HCT116 (cell line): Measurements from ENCODE around the gene SCAANT1. TPM values are rescaled to one million over a fixed set of nuclear protein-coding genes. Genes with fewer than 3 reads are reported as not detected.

Experiments
- ATAC-seq: fragments of 200-7000 bp; cut with Tn5 transposase; 2 replicates; pipeline ENCODE4 v1.9.1; 2020; ENCODE audit warnings: mild to moderate bottlenecking, moderate library complexity
- BruUV-seq: library from RNA; stranded (reverse); fragments of 400-500 nt; replicated peaks from 2 replicates; lab custom pipeline; 2021; lab: Mats Ljungman, UMichigan
- CTCF ChIA-PET: fragments of 300-600 bp; sonication (Branson Sonifier 250); formaldehyde crosslinking; loops from one replicate; lab custom pipeline; 2021; ENCODE audit warnings: antibody characterized with exemption; lab: Charles Lee
- POLR2A ChIA-PET: fragments of 300-600, 350-600 bp; sonication (Branson Sonifier 250); formaldehyde crosslinking; loops from one replicate; lab custom pipeline; 2021; ENCODE audit warnings: antibody characterized with exemption; lab: Charles Lee
- RAD21 ChIA-PET, 2 experiments: fragments of 300-600 bp; sonication (Branson Sonifier 250); formaldehyde crosslinking; loops; one replicate each; lab custom pipeline; 2023; ENCODE audit warnings: low total read pairs in 2 of 2; ENCODE audit not compliant: uncharacterized antibody in 2 of 2, unreplicated experiment in 2 of 2, low non-redundant PET in 1 of 2; lab: Charles Lee
- DNase-seq: peaks from one replicate; pipeline ENCODE4 v3.0.0-alpha.2; 2010; ENCODE audit warnings: low read depth, low spot score
- H2AFZ ChIP-seq: fragments of 200-600 bp; shearing (Covaris generic), sonication (generic); 2 replicates; pipeline ENCODE4 v1.6.1; 2017; ENCODE audit warnings: low read depth, mixed run types, mixed read lengths, antibody characterized with exemption, low read length; ENCODE audit not compliant: poor library complexity, severe bottlenecking
- H3K27ac ChIP-seq: 2 replicates; pipeline ENCODE4 v1.5.1; 2012; ENCODE audit warnings: low read depth, low read length
- H3K27me3 ChIP-seq: fragments of 200-600 bp; sonication (generic); 2 replicates; pipeline ENCODE4 v1.6.1; 2016; ENCODE audit warnings: mixed run types, low read length, mixed read lengths; ENCODE audit not compliant: insufficient read depth
- H3K36me3 ChIP-seq, 2 experiments: fragments of 200-500 bp in 1 of 2; fragments of 200-600 bp in 1 of 2; sonication (Bioruptor generic) in 1 of 2; sonication (generic) in 1 of 2; 2 replicates each; pipeline versions ENCODE4 v1.5.1 to v1.6.1; 2014 to 2016; ENCODE audit warnings: low read length in 2 of 2, inconsistent platforms in 1 of 2, mixed read lengths in 1 of 2, mixed run types in 1 of 2; ENCODE audit not compliant: insufficient read depth in 2 of 2, control insufficient read depth in 1 of 2
- H3K4me1 ChIP-seq, 2 experiments: fragments of 200-600 bp in 1 of 2; sonication (generic) in 1 of 2; 2 replicates each; pipeline versions ENCODE4 v1.5.1 to v1.6.1; 2012 to 2017; ENCODE audit warnings: low read length in 2 of 2, inconsistent platforms in 1 of 2, mild to moderate bottlenecking in 1 of 2, mixed read lengths in 1 of 2, mixed run types in 1 of 2, moderate library complexity in 1 of 2; ENCODE audit not compliant: insufficient read depth in 2 of 2, control insufficient read depth in 1 of 2
- H3K4me2 ChIP-seq: fragments of 200-600 bp; sonication (generic); 2 replicates; pipeline ENCODE4 v1.6.1; 2017; ENCODE audit warnings: mixed run types, low read length, mixed read lengths
- H3K4me3 ChIP-seq, 2 experiments: fragments of 200-600 bp in 1 of 2; sonication (generic) in 1 of 2; replicated peaks in 1 of 2; 2 replicates each; pipeline ENCODE4 v1.5.1; 2011 to 2016; ENCODE audit warnings: low read length in 2 of 2, control low read depth in 1 of 2, low read depth in 1 of 2, mild to moderate bottlenecking in 1 of 2, mixed read lengths in 1 of 2, mixed run types in 1 of 2
- H3K79me2 ChIP-seq: fragments of 200-600 bp; sonication (generic); 2 replicates; pipeline ENCODE4 v1.6.1; 2017; ENCODE audit warnings: mild to moderate bottlenecking, mixed run types, low read length, moderate library complexity, mixed read lengths; ENCODE audit not compliant: insufficient read depth
- H3K9ac ChIP-seq: fragments of 200-600 bp; sonication (generic); 2 replicates; pipeline ENCODE4 v1.6.1; 2016; ENCODE audit warnings: low read length, mixed read lengths
- H3K9me2 ChIP-seq: fragments of 200-600 bp; sonication (generic), shearing (Covaris generic); 2 replicates; pipeline ENCODE4 v1.6.1; 2017; ENCODE audit warnings: mixed run types, mild to moderate bottlenecking, moderate library complexity; ENCODE audit not compliant: insufficient read depth
- H3K9me3 ChIP-seq, 2 experiments: fragments of 200-500 bp in 1 of 2; fragments of 200-600 bp in 1 of 2; sonication (Bioruptor generic) in 1 of 2; sonication (generic) in 1 of 2; 2 replicates each; pipeline ENCODE4 v1.6.1; 2014 to 2017; ENCODE audit warnings: low read length in 2 of 2, mixed read lengths in 2 of 2, inconsistent platforms in 1 of 2, low read depth in 1 of 2, mild to moderate bottlenecking in 1 of 2, mixed run types in 1 of 2, moderate library complexity in 1 of 2; ENCODE audit not compliant: control insufficient read depth in 1 of 2, insufficient read depth in 1 of 2
- H4K20me1 ChIP-seq: fragments of 200-600 bp; sonication (generic), shearing (Covaris generic); 2 replicates; pipeline ENCODE4 v1.6.1; 2017; ENCODE audit warnings: mixed run types, mild to moderate bottlenecking, moderate library complexity; ENCODE audit not compliant: insufficient read depth
- CBX3 ChIP-seq: IDR thresholded peaks from 2 replicates; pipeline ENCODE4 v1.6.1; 2012; ENCODE audit warnings: low read depth
- EGR1 ChIP-seq: IDR thresholded peaks from 2 replicates; pipeline ENCODE4 v1.6.1; 2012; ENCODE audit warnings: low read depth
- EZH2phosphoT487 ChIP-seq: fragments of 200-600 bp; IDR thresholded peaks from 2 replicates; pipeline ENCODE4 v1.6.1; 2018; ENCODE audit warnings: antibody characterized with exemption, borderline replicate concordance
- POLR2A ChIP-seq: IDR thresholded peaks from 2 replicates; pipeline ENCODE4 v1.7.0; 2011; ENCODE audit warnings: borderline replicate concordance; ENCODE audit not compliant: insufficient read depth, insufficient read length; ENCODE audit errors: extremely low read depth
- SIN3A ChIP-seq: IDR thresholded peaks from 2 replicates; pipeline ENCODE4 v1.6.1; 2012; ENCODE audit warnings: low read depth
- ZFX ChIP-seq: fragments of 450-650 bp; IDR thresholded peaks from 2 replicates; pipeline ENCODE4 v1.6.1; 2017
- intact Hi-C: fragments of 100-400 bp; cut with micrococcal nuclease; formaldehyde crosslinking; loops from 2 replicates; pipeline ENCODE4 v1.10.0; 2022
- total RNA-seq: library from RNA; stranded (reverse); gene quantifications from one replicate; pipeline ENCODE4 v1.2.1, GENCODE V29; 2021; ENCODE audit not compliant: unreplicated experiment
- TF ChIP-seq, protein P1 (sequence below), 3 experiments: fragments of 200-600 bp in 1 of 3; sonication (generic) in 1 of 3; IDR thresholded peaks in 2 of 3; conservative IDR thresholded peaks in 1 of 3; 2 replicates each; pipeline ENCODE4 v1.5.1; 2012 to 2017; ENCODE audit warnings: low read depth in 2 of 3, low read length in 2 of 3, antibody characterized with exemption in 1 of 3, borderline replicate concordance in 1 of 3, control low read depth in 1 of 3, mild to moderate bottlenecking in 1 of 3, mixed read lengths in 1 of 3, mixed run types in 1 of 3, moderate library complexity in 1 of 3; ENCODE audit not compliant: insufficient read depth in 1 of 3

The SCAANT1 gene
- total RNA-seq, 1 experiment from 2014 or later: not detected

DNA sequence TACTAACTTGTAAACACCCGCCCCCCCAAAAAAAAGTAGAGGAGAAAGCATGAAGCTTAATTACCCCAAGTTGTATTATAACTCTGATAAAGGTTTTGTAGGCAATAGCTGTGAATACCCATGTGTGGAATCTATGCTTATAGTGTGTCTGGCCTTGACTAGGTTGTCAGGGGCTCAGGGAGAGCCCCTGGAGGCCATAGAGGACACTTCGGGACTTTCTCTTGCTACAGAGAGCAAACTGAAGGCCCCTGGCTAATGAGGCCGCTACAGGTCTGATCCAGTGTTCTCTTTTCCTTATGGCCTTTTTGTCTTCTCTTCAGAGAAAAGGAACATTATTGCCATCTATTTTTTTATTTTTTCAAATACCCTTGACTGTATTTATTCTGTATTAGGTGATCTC, 19.1 kb upstream of the SCAANT1 start:
- Histone ChIP-seq H3K9me2 (no peaks in the 10 kb centered on the region), H3K9ac (no peak overlapping the region), H3K9me3 (no peaks in the 10 kb centered on the region)
- CTCF ChIA-PET: no interaction called here
- no peak for TF ChIP-seq ZFX
- TF ChIP-seq, all 23 proteins: peak for 0
- no peaks in the 10 kb centered on the region for H3K36me3 ChIP-seq
- DNase-seq (no peak), ATAC-seq (no peak)
- no TSS peak for BruUV-seq
- H3K27me3 ChIP-seq: no peaks in the 10 kb centered on the region
- RAD21 ChIA-PET: no interaction called here
- intact Hi-C loops: no loop called here
- POLR2A ChIA-PET: no interaction called here
- peaks cover 2% of the 10 kb centered on the region; the same call in 1 of the 2 replicates for H4K20me1 ChIP-seq
- H3K4me2 ChIP-seq: no peak overlapping the region
- no peak overlapping the region for H3K4me3 ChIP-seq
- H3K27ac ChIP-seq: no peak overlapping the region
- peaks cover 93% of the 10 kb centered on the region for H3K79me2 ChIP-seq
- H3K4me1 ChIP-seq: no peaks in the 10 kb centered on the region
- no peak overlapping the region for H2AFZ ChIP-seq

DNA sequence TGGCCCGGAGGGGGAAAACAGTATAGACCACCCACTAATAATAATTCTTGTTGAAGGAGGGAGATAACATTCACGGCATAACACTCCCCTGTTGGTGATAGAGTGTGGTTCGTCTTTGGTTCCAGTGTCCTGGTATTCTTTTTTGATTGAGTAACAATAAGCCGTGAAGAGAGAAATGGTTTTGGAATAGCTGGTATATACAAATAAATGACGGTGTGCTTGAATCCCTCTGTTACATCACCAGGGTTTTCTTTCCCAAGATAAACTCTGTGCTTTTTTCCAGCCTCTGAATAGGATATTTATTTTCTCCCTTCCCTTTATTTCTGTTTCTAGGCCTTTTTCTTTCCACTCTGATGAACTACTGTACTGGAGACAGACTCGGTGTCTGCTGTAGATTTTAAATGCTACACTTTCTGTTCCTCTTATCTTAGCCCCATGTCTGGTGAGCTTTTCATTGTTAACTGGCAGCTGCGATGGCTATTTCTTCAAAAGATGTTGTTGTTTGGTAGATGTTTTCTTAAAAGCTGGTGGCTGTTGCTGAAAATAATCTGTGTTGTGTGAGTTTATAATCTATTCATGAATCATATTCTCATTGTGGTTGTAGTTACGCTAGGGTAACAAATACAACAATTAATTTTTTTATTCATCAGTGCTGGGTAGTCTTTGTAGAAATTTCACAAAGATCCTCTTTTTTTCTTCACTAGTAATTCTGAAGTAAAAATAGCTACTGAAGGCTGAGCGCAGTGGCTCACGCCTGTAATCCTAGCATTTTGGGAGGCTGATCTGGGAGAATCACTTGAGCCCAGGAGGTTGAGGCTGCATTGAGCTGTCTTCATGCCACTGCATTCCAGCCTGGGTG, 15.5 kb upstream of the SCAANT1 start:
- Histone ChIP-seq H3K9me3 (no peaks in the 10 kb centered on the region), H3K36me3 (peaks cover 0 to 27% of the 10 kb centered on the region in 2 experiments; a peak in 2 of 4 replicates), H3K4me3 (no peak overlapping the region), H3K4me2 (no peak overlapping the region), H3K27ac (no peak overlapping the region), H3K9me2 (no peaks in the 10 kb centered on the region), H4K20me1 (no peaks in the 10 kb centered on the region; the same call in 1 of the 2 replicates), H3K9ac (no peak overlapping the region), H3K4me1 (no peaks in the 10 kb centered on the region), H3K27me3 (no peaks in the 10 kb centered on the region), H3K79me2 (peaks cover 80% of the 10 kb centered on the region), H2AFZ (no peak overlapping the region)
- DNase-seq (no peak), ATAC-seq (no peak)
- POLR2A ChIA-PET: no interaction called here
- no peak for TF ChIP-seq ZFX
- TF ChIP-seq, protein P1, sequence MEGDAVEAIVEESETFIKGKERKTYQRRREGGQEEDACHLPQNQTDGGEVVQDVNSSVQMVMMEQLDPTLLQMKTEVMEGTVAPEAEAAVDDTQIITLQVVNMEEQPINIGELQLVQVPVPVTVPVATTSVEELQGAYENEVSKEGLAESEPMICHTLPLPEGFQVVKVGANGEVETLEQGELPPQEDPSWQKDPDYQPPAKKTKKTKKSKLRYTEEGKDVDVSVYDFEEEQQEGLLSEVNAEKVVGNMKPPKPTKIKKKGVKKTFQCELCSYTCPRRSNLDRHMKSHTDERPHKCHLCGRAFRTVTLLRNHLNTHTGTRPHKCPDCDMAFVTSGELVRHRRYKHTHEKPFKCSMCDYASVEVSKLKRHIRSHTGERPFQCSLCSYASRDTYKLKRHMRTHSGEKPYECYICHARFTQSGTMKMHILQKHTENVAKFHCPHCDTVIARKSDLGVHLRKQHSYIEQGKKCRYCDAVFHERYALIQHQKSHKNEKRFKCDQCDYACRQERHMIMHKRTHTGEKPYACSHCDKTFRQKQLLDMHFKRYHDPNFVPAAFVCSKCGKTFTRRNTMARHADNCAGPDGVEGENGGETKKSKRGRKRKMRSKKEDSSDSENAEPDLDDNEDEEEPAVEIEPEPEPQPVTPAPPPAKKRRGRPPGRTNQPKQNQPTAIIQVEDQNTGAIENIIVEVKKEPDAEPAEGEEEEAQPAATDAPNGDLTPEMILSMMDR (IDR thresholded peaks at IDR 0.05 in 2 of 3, conservative IDR thresholded peaks at IDR 0.05 in 1 of 3; ENCODE audit: borderline replicate concordance in 1 of 3, insufficient read depth in 1 of 3, low read depth in 2 of 3, low read length in 2 of 3): no peak
- no peak for TF ChIP-seq CBX3
- TF ChIP-seq EGR1: no peak
- no peak for TF ChIP-seq POLR2A
- no peak for TF ChIP-seq EZH2phosphoT487
- no peak for TF ChIP-seq SIN3A
- RAD21 ChIA-PET: no interaction called here
- intact Hi-C loops: no loop called here
- CTCF ChIA-PET: no interaction called here
- BruUV-seq: no TSS peak
